Stimulated activated CD4-positive, alpha-beta T cell treated with anti-CD3 and anti-CD28 coated beads, Interleukin-1b, Interleukin-23, amount 100 ng/mL, for 24 hours (primary cell): ENCODE measurements around the gene LARP4.
"Not testable (repeated sequence)": the region's sequence is repeated elsewhere in the genome, so short reads cannot be mapped to it uniquely, and the experiment has no call there.

Source experiments
- DNase-seq, 4 experiments: peaks; one replicate each; pipeline ENCODE4 v3.0.0-alpha.2; 2020; ENCODE audit warnings: low read depth in 4 of 4, low spot score in 1 of 4

Gene LARP4

DNA sequence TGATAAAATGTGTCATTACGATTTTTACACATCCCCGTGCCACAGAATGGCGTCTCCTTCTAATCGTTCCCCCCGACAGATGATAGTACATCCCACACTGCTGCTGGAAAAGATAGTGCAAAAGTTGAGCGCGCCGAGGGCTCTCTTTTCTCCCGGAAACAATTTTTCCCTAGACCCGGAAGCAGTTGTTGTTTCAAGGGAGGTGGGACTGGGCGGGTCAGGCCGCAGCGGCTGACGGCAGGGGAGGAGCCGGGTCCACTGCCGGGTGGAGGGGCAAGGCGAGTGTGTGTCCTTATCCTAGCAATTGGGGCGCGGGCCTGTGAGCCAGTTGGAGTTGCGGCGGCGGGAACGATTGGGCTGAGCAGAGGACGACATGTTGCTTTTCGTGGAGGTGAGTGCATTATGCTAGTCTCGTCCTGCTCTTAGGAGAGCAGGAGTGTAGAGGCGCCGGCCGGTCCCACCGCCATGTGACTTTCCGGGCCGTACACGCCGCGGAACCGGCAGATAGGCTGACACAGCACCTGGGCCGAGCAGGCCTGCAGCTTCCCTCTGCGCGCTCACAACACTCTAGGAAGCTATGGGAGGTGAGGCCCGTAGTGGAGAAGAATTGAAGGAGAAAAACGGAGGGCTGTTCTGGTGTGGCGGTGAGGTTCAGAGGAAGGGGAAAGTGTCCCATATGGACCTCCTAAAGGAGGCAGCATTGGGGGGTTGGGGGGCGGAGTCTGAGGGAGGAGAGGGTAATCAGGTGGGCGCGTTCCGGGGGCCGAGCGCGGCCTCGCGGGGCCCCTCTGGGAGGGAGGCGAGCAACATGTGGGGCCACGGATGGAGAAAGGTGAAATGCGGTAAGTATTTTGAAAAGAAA lies at the start of gene LARP4:
LARP4 (plus strand) TSS at position 248 of the 862 bp plus-strand sequence; CDS start at position 374, 126 bp downstream.
- DNase-seq, result peak; percentile 61 to 88 (median 83)

DNA sequence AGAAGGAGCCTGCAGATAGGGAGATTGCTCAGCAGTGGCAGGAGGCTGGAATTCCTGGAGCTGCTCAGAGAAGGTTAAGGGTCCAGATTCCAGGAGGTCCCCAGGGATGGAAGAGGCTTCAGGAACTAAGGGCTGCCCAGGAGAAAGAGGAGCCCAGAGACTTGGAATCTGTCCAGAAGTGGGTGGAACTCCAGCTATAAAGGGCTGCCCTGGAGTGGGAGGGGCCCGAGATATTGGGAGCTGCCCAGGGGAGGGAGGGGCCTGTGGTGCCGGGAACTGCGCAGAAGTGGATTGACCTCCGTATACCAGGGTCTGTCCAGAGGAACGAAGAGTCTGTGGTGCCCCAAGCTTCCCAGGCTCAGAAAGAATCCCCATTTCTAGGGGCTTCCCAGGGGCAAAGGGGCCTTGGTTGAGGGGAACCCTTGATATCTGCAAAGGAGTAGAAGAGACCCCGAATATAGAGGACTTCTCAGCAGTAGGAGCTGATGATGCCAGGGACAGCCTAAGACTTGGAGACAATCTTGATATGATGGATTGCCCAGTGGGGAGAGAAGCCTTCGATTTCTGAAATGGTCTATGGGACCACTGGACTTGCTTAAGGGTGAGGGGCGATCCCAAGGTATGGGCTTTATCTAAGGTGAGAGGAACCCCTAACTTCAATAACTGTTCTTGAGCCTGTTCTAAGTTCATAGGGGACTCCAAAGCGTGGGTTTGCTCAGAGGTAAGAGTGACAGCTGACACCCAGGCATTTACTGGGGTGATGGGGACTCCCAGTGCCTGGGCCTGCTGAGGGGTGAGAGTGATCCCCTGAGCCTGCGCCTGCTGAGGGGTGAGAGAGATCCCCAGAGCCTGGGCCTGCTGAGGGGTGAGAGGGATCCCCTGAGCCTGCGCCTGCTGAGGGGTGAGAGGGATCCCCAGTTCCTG lies 49.3 kb upstream of the LARP4 start:
- DNase-seq, result no peak

GRCh38 chr12:50353404-50353803 lies 47.3 kb upstream of the LARP4 start:
- DNase-seq, result no peak

DNA sequence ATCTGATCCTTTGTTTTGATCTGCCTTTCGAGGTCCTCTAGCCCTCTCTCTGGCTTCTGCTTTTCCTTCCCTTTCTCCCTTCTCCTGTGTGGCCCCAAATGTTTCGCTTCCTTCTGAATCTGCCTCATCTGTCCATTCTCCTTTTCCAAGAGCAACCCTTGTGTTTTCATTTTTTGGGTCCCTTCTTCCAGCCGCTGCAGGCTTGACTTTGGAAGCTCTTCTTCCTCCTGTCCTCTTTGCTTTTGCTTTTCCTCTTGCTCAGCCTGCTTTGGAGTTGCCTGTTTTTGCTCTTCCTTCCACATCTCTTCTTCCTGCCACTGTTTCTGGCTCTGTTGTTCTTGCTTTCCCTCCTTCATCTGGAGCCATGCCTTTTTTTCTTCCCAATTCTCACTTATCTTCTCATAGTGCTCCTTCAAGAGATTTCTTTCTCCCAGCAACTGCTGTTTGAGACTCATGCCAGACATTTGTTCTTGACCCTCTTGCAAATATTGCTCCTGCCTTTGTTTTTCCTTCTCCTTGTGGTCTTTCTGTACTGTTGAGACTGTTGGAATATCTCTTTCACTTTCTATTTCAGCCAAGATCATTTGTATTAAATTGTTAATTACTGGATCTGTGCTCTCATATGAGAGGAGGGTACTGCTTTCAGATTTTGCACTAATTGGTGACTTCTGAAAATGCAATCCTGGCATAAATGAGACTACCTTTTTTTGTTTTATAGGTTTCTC lies 46.7 kb upstream of the LARP4 start:
- DNase-seq, result no peak

DNA sequence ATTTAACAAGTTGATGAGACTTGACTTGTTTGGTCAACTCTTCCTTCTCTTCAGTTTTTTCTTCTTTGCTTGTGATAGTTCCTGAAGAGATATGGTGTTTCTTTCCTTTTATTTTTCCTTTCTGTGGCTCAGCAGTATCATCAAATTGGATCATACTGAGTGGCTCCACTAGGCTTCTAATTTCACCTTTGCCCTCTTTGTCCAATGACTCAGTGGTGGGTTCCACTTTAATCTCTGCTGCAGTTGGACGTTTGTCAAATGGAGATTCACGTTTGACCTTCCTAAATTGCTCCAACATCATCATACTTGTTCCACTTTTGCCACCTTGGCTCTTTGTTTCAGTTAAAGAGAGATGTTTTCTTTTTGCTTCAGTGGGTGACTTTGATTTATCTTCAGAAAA lies 45.8 kb upstream of the LARP4 start:
- DNase-seq, result no peak

DNA sequence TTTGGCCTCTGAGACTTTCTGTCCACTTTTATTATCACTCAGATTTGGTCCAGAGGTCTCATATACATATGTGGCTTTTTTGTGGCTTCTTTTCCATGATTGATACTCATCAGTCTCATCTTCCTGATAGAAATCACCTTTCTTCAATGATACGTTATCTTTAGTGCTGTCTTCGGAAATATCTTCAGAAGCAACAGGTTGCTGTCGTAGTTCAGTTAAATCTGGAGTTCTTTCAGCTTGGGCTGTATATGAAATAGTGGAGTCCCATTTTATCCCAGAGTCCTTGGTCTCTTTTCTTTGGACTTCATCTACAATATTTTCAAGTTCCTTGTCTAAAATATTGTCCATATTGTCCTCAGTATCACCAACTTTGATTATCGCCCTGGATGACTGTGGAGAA lies 45.3 kb upstream of the LARP4 start:
- no peak for DNase-seq

DNA sequence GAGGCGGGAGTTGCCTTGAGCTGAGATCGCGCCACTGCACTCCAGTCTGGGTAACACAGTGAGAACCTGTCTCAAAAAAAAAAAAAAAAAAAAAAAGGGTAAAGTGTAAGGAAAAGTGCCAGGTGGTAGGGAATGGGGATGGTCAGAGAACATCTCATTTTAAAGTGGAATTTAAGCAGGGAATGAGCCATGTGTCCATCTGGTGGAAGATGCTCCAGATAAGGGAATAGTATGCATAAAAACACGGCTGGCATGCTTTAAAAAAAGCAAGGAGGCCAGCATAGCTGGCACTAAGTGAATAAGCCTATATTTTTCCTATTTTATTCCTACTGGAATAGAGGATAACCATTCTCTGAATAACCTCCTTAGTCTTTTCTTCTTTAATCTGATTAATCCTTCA lies 38.0 kb upstream of the LARP4 start:
- DNase-seq, result no peak

DNA sequence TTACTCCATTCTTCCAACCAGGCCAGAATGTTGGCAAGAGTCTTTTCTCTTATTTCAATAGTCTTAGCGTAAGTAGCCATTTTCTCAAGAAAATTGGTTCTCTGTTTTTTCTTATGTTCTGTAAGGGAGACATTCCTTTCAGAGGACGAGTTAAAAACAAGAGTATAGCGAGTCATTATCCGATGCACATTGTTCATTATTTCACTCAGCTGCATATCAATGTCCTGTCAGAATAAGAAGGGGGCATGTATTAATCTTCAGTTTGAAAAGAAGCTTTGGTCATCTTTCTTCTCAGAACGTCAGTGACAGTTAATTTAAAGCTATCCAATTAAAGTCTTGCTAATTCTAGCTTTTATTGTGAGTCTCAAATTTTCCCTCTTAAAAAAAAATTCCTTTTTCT lies 37.5 kb upstream of the LARP4 start:
- no peak for DNase-seq

- no peak for DNase-seq
Measured at GRCh38 chr12:50365709-50366406, 34.8 kb upstream of the LARP4 start.

GRCh38 chr12:50370672-50371071 lies 30.0 kb upstream of the LARP4 start:
- DNase-seq, result not testable (repeated sequence)

GRCh38 chr12:50375802-50376201 lies 24.9 kb upstream of the LARP4 start:
- DNase-seq, result no peak

DNA sequence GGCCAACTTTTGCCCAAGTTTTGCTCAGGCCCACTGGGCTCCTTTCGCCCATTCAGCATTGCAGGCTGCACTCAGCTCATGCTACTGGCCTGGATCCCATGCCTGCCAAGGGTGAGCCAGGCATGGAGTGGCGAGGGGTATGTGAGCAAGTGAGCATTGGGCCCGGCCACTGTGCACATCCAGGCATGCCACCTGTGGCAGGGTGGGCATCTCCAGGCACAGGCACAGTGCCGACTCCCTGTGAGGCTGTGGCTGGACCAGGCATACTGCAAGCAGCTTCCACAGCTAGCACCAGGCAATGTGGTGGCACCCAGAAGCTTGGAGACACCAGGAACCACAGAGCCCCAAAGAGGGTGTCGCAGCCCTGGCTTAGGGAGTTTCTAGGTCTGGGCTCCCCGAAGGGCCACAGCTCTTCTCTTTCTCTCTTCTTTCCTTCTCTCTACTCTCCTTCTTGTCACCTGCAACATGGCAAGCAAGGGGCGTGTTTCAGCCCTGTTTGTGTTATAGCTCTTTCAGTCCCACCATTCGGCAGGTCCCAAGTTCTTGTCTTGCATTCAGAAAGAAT lies 19.8 kb upstream of the LARP4 start:
- DNase-seq, result no peak

GRCh38 chr12:50387487-50387886 lies 13.2 kb upstream of the LARP4 start:
- DNase-seq, result no peak

GRCh38 chr12:50387972-50388478 lies 12.7 kb upstream of the LARP4 start:
- no peak for DNase-seq

DNA sequence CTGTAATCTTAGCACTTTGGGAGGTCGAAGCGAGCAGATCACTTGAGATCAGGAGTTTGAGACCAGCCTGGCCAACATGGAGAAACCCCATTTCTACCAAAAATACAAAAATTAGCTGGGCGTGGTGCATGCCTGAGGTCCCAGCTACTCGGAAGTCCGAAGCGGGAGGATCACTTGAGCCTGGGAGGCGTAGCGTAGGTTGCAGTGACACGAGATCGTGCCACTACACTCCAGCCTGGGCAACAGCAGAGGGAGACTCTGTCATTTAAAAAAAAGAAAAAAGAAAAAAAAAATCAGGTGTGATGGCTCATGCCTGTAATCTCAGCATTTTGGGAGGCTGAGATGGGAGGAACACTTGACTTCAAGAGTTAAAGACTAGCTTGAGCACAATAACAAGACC lies 11.9 kb upstream of the LARP4 start:
- DNase-seq, result not testable (repeated sequence)

GRCh38 chr12:50390316-50390741 lies 10.4 kb upstream of the LARP4 start:
- no peak for DNase-seq

DNA sequence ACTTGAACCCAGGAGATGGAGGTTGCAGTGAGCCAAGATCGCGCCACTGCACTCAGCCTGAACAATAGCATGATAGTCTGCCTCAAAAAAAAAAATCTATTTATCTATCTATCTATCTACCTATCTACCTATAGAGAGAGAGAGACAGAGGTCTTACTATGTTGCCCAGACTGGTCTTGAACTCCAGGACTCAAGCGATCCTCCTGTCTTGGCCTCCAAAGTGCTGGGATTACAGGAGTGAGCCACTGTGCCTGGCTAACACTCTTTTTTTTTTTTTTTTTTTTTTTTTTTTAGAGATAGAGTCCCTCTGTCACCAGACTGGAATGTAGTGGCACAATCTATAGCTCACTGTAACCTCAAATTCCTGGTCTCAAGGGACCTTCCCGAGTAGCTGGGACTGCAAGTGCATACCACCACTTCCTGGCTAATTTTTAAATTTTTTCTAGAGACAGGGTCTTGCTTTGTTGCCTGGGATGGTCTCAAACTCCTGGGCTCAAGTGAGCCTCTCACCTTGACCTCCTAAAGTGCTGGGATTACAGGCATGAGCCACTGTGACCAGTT lies 6.1 kb upstream of the LARP4 start:
- DNase-seq, result no peak

GRCh38 chr12:50397117-50397650 lies 3.5 kb upstream of the LARP4 start:
- DNase-seq, result no peak

DNA sequence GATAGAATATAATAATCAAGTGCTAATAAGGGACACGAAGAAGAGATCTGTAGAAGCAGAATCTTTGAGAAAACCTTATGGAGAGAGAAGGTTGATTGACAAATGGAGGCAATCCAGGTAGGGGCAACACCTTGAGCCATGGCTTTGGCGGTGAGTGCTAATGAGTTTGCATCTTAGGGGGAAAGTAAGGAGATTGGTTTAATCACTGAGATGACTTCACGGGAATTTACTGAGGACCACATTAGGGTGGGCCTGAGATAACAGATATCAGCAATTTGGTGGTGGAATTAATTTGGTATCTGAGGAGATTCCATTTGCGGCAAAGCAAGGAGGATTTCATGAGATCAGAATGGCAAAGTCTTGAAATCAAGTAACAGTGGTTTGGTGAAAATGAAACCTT lies 1.8 kb upstream of the LARP4 start:
- no peak for DNase-seq
